OCI-LY1 (cell line): ENCODE measurements around the gene WDR44.

ENCODE experiments used
- EZH2 ChIP-seq: fragments of 200-600 bp; sonication (generic), shearing (Covaris generic); IDR thresholded peaks from 2 replicates; pipeline ENCODE4 v1.8.0; 2017; ENCODE audit warnings: borderline replicate concordance, mixed run types, mild to moderate bottlenecking, antibody characterized with exemption, low read length, moderate library complexity, mixed read lengths
- TF ChIP-seq, protein P1 (sequence below): fragments of 200-600 bp; sonication (generic), shearing (Covaris generic); IDR thresholded peaks from 2 replicates; pipeline ENCODE4 v1.5.1; 2017; ENCODE audit warnings: mild to moderate bottlenecking, antibody characterized with exemption, low read length, moderate library complexity, mixed read lengths

DNA sequence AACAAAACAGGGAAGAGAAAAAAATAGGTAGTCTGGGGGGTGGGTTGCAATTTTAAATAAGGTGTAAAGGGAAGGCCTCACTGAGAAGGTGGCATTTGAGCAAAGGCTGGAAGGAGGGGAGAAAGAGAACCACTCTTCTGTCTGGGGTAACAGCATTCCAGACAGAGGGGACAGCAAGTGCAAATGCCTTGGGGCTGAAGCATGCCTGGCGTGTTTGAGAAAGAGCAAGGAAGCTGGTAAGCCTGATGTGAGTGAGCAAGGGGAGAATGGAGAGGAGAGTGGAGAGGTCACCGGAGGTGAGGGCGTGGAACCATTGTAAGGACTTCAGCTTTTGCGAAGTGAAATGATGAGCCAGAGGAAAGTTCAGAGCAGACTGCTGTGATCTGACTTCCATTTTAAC lies 130.0 kb downstream of the WDR44 start:
- TF ChIP-seq, protein P1, sequence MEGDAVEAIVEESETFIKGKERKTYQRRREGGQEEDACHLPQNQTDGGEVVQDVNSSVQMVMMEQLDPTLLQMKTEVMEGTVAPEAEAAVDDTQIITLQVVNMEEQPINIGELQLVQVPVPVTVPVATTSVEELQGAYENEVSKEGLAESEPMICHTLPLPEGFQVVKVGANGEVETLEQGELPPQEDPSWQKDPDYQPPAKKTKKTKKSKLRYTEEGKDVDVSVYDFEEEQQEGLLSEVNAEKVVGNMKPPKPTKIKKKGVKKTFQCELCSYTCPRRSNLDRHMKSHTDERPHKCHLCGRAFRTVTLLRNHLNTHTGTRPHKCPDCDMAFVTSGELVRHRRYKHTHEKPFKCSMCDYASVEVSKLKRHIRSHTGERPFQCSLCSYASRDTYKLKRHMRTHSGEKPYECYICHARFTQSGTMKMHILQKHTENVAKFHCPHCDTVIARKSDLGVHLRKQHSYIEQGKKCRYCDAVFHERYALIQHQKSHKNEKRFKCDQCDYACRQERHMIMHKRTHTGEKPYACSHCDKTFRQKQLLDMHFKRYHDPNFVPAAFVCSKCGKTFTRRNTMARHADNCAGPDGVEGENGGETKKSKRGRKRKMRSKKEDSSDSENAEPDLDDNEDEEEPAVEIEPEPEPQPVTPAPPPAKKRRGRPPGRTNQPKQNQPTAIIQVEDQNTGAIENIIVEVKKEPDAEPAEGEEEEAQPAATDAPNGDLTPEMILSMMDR, result no peak
- TF ChIP-seq EZH2, result no peak
